Measurements from ENCODE around the gene CALN1.

GRCh38 chr7:72298091-72298490, 114.0 kb downstream of the CALN1 start:
- TF ChIP-seq CTCF (IDR thresholded peaks at IDR 0.05): no peak
- no peak for TF ChIP-seq EP300 (IDR thresholded peaks at IDR 0.05)
- TF ChIP-seq POLR2A (IDR thresholded peaks at IDR 0.05): no peak

All from ovary (tissue), 3 donors.